GM18861 (cell line): ENCODE data around the gene ZNF618.
"Not testable (repeated sequence)": the region's sequence is repeated elsewhere in the genome, so short reads cannot be mapped to it uniquely, and the experiment has no call there.

Experiments
- ATAC-seq: cut with Tn5 transposase; IDR thresholded peaks from one replicate; pipeline ENCODE4 v1.9.1; 2021; ENCODE audit not compliant: unreplicated experiment

ZNF618 gene

DNA sequence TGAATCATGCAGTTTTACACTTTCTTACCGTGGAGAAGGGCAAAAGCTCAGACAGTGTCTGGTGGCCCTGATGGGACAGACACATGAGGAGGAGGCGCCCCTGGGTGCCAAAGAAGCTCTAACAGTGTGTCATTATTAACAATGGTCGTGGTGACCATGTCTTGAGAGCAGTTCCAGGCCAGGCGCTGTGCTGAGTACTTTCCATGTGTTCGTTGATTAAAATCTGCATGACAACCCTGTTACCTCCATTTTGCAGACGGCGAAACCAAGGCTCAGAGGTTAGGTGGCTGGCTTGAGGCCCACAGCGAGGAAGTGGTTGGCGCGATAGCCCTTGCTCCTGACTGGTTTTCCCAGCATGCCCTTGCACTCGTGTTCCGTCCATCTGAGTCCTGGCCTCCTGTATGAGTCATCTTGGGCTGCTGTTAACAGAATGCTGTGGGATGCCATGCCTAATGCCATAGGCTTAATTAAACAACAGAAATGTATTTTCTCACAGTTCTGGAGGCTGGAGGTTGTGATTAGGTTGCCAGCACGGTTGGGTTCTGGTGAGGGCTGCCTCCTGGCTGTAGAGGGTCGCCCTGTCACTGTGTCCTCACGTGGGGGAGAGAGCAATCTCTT is 110.0 kb downstream of the ZNF618 start:
- ATAC-seq, result no peak

GRCh38 chr9:113986931-113987330 is 110.8 kb downstream of the ZNF618 start:
- ATAC-seq, result no peak

- no peak for ATAC-seq
Measured at GRCh38 chr9:113987526-113987925, 111.4 kb downstream of the ZNF618 start.

GRCh38 chr9:113988385-113989016 is 112.4 kb downstream of the ZNF618 start:
- ATAC-seq, result no peak

- no peak for ATAC-seq
Measured at GRCh38 chr9:113989017-113989713, 113.1 kb downstream of the ZNF618 start.

GRCh38 chr9:113989714-113990569 is 113.8 kb downstream of the ZNF618 start:
- no peak for ATAC-seq

DNA sequence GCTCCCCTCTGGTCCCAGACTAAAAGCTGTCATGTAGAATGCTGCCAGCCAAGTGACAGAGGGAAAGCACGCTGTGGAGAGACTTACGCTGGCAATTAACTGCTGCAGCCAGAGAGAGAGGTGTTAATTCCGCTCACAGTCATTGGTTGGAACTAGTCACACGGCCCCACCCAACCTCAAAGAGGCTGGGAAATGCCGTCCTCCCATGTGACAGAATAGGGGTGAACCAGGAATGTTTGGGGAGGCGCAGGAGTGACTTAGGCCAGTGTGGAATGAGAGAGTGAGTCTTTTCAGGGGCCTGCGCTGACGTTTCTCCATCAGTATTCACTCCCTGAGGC is 114.4 kb downstream of the ZNF618 start:
- ATAC-seq, result no peak

GRCh38 chr9:113990975-113991471 is 114.9 kb downstream of the ZNF618 start:
- ATAC-seq, result no peak

GRCh38 chr9:113991714-113992113 is 115.6 kb downstream of the ZNF618 start:
- no peak for ATAC-seq

GRCh38 chr9:113992276-113992951 is 116.3 kb downstream of the ZNF618 start:
- ATAC-seq, result no peak

- ATAC-seq, result no peak
Measured at GRCh38 chr9:113992994-113993393, 116.9 kb downstream of the ZNF618 start.

DNA sequence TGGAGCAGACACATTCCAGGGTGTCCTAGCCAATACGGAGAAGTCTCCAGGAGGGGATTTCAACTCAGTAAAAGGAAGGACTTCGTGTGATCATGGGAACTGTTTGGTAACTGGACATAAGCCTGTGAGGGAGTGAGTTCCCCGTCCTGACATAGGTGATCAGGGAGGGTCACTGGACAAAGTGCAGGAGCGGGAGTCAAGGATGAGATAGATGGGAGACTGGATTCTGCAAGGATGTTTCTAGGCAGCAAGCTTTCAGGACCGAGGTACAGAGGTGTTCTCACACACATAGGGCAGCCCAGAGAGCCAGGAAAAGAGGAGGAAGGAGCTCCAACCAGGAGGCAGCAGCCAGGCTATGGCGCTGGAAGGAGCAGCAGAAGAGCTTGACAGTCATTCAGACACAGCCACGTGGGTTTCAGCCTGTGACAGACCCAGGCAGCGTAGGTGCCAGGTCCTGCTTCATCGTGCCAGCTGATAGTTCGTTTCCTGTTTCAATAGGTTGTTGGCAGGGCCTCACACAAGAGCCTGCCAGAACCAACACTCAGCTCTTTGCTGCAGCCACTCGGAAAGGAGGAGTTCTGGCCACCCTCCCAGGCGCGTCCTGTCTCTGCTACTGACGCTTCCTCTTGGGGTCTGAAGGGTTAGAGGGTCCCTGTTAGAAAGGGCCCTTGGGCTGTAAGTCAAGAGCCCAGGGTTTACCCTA is 117.9 kb downstream of the ZNF618 start:
- no peak for ATAC-seq

GRCh38 chr9:113995401-113995800 is 119.3 kb downstream of the ZNF618 start:
- ATAC-seq, result no peak

- ATAC-seq, result no peak
Measured at GRCh38 chr9:113995963-113996362, 119.9 kb downstream of the ZNF618 start.

DNA sequence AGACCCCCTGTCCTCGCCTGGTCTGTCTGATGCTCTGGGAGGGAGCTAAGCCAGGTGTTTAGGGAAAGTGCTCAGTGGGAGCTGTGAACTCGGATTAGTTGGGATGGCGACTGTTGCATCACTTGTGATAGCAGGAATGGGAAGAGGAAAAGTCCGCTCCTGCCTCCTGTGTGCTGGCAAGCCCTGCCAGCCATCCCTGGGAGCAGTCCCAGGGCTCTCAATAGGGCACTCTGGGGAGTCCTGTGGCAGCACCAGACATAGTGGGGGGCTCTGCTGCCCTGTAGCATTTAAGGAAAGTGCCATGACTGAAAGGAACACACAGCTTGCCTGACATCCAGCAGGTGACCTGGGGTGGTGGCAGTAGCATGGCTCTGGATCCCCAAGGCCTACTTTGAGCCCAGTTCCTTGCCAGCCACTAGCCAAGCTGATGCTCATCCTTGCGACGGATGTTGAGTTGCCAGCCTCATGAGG is 120.5 kb downstream of the ZNF618 start:
- ATAC-seq, result no peak

- ATAC-seq, result not testable (repeated sequence)
Measured at GRCh38 chr9:113997064-113997463, 121.0 kb downstream of the ZNF618 start.

- ATAC-seq, result no peak
Measured at GRCh38 chr9:113997610-113998009, 121.5 kb downstream of the ZNF618 start.

DNA sequence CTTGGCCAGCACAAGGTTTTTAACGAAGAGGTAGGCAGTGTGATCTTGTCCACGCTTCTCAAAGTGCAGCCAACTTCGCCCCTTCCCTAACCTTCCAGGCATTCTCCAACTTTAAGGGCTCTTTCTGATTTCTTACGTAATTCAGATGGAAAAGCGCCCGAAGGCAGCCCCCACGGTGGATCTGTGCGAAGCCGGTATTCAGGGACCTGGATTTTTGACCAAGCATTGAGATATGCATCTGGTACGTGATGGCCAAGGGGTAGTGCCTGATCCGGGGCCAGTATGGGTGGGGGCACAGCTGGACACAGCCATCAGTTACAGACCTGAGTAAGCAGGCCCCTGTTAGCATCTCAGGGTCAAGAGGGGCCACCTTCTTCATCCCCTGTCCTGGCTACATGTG is 122.0 kb downstream of the ZNF618 start:
- ATAC-seq, result no peak

DNA sequence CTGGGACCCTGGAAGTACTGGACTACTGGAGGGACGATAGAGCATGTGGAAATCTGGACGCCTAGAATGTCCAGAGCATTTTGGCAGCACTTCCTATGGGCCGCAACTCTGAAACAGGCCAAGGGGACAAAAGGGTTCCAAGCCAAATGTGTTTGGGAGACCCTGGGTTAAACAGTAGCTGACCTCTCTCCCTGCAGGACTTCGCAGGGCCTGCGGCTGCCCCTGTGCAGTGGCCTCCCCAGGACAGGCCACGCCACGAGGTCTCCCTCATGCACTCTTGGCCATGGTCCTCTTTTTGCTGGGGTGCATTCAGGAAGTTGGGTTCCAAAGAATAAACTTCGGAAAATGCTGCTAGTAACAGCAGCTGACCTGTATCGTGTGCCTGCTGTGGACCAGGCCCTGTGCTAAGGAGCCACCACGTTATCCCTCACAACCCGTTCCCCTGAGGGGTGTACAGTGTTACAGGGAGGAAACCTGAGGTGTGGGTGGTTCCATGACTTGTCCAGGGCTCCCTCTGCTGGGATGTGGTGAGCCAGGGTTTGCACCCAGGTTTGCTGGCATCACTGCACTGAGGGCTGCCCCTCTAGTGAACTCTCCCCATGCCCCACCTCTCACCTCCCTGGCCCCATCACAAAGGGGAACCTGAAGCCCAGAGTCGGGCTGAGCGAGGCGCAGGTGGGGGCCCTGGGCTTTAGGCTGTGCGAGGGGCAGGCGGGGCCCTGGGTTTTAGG is 122.6 kb downstream of the ZNF618 start:
- ATAC-seq, result no peak
